GM19238 (cell line): ENCODE measurements around the gene COQ2.
"Not testable (repeated sequence)": the region's sequence is repeated elsewhere in the genome, so short reads cannot be mapped to it uniquely, and the experiment has no call there.

ENCODE experiments used
- DNase-seq: peaks from one replicate; pipeline ENCODE4 v3.0.0; 2011; ENCODE audit warnings: low spot score; ENCODE audit not compliant: insufficient read length

Gene COQ2

GRCh38 chr4:83285055-83285407 is 433 bp upstream of the COQ2 start:
- no peak for DNase-seq

GRCh38 chr4:83283181-83283580 is 1.4 kb downstream of the COQ2 start:
- no peak for DNase-seq

- no peak for DNase-seq
Measured at GRCh38 chr4:83282049-83282535, 2.5 kb downstream of the COQ2 start.

DNA sequence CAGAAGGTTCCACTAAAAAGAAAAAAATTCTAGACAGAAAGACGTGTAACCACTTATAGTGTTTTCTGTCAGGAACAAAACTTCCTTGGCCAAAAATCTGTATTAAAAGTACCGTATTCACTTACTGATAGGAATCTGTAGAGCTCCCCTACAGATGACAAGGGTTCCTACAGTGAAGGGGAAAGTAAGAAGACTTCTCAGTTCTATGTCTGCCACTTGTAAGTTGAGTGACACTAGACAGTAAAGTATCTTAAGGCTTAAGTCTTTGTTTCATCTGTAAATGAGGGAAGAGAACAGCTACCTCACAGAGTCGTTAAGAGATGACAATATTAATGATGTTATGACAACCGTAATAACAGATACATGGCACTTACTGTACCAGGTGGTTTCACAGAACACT is 3.3 kb downstream of the COQ2 start:
- no peak for DNase-seq

GRCh38 chr4:83276299-83277040 is 8.1 kb downstream of the COQ2 start:
- no peak for DNase-seq

DNA sequence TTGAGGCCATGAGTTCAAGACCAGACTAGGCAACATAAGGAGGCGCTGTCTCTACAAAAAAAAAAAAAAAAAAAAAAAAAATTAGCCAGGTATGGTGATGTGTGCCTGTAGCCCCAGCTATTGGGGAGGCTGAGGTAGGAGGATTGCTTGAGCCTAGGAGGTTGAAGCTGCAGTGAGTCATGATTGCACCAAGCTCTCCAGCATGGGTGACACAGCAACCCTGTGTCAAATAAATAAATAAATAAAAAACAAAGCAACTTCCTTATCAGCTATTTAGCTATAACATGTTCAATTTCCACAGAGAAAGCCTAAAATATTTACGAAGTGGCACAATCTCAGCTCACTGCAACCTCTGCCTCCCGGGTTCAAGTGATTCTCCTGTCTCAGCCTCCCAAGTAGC is 10.7 kb downstream of the COQ2 start:
- DNase-seq: not testable (repeated sequence)

DNA sequence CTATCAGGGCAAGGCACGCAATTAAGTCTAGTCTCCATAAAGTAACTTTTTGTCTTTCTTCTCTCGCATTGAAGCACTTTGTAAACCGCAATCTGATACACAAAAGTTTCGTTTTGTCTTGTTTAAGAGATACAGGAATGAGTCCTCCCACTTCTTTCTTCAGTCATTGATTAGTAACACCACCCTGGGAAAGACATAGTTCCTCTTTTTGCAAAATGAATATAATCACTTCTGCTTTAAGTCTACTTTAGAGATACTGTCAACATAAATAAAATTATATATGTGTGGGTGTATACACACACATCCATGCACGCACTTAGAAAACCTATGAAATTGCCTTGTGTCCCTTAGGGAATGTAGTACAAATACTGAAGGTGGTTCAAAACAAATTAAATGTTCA is 11.7 kb downstream of the COQ2 start:
- DNase-seq: no peak

GRCh38 chr4:83269256-83269655 is 15.3 kb downstream of the COQ2 start:
- no peak for DNase-seq

DNA sequence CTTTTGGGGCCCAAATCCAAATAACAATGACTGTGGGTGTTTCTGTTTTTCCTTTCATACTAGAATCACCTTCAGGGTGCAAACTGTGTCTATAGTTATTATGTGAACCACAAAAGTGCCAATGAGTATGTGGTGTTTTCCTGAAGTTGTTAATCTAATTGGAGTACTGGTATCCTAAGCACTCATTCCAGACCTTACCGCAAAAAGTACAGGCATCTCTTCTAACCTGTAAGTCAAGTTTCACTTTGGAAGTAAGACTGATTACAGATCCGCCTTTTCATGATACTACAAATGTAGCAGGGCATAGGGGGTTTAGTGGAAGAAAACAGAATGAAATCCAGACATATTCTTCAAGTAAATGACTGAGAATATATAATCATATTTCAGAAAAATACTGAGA is 16.1 kb downstream of the COQ2 start:
- no peak for DNase-seq

GRCh38 chr4:83267830-83268475 is 16.6 kb downstream of the COQ2 start:
- no peak for DNase-seq

GRCh38 chr4:83267121-83267829 is 17.3 kb downstream of the COQ2 start:
- no peak for DNase-seq

GRCh38 chr4:83266689-83267088 is 17.9 kb downstream of the COQ2 start:
- DNase-seq: no peak

DNA sequence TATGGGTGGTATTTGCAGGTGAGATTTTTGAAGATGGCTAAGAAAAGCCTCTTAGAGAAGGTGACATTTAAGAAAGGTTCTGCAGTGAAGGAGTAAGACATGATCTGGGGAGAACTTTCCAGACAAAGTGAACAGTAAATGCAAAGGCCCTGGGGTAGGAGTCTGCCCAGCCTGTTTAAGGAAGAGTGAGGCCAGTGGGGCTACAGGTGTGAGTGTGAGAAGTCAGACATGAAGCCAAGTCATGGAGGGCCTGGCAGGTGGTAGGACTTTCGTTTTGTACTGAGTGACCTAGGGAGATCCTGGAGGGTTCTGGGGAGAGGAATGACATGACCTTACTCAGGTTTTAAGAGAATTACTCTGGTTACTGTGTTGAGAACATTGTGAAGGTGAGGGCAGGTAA is 21.5 kb downstream of the COQ2 start:
- DNase-seq: no peak

GRCh38 chr4:83262682-83263081 is 21.9 kb downstream of the COQ2 start:
- no peak for DNase-seq

- DNase-seq: no peak
Measured at GRCh38 chr4:83261307-83261706, 23.3 kb downstream of the COQ2 start.

DNA sequence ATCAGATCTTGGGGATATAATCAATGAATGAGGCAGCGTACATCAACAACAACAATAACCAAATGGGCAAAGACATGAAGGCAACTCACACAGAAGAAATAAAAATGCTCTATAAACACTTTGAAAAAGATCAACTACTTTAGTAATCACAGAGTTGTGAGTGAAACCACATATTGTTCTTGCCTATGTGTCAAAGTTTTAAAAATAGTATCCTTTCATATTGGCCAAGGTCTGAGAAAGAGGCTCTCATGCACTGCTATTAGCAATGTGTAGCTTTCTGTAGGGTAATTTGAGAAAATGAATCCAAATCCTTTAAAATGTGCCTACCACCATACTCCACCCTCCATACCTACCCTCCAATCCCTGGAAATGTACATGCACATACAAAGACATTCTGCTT is 25.0 kb downstream of the COQ2 start:
- DNase-seq: no peak

GRCh38 chr4:83258461-83258860 is 26.1 kb downstream of the COQ2 start:
- no peak for DNase-seq

DNA sequence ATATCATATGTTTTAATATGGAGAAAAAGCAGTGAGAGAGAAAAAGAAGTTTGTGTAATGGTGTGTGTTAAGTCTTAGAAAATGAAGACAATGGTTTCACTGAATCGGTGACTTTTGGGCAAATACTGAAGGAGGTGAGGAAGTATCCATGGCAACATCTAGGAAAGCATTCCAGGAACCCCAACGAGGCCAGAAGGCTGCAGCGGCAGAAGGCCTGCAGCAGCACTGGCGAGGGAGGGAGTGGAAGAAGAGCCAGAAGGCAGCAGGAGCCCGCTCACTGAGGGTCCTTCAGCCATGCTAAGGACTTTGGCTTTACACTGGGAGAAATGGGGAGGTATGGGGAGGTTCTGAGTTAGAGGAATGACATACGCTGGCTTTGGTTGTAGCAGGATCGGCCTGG is 26.8 kb downstream of the COQ2 start:
- DNase-seq: no peak

DNA sequence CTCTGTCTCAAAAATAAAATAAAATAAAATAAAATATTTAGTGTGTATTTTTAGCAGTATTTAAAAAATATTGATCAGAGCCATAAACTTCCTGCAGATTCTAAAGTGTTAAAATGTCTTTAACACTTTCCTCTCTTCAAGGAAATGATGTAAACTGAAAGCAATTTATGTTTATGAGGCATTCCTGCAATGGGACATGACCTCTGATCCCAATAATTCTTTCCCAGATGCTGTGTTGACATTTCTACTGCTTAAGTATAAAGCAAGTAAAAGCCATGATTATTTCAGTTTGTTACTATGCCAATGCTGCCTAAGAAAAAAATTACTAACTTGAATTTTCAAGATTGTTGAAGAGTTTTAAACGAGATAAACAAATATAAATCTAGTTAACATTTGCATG is 29.0 kb downstream of the COQ2 start:
- no peak for DNase-seq

DNA sequence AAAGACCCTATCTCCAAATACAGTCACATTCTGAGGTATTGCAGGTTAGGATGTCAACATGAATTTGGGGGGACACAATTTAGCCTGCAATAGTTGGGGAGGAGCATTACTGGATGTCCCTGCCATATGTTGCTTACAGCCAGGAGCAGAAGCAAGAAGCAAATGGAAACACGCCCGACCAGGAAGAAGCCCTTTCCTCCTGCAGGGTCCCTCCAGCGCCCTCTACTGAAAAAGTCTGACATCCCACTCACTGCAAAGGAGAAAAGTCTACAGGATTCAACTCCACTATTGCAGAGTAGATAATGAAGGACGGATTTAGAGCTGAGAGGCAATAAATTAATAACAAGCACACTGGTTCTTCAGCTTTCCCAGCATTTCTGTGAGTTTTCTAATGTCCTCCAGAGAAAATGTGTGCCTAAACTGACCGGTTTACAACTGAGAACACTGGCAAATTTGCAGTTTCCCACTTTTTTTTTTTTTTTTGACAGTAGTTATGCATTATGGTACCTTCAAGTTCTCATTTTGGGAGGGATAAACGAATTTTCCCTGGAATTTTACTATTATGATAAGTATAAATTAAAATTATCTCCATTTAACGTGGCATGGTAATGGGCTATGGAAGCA is 31.7 kb downstream of the COQ2 start:
- DNase-seq: no peak

GRCh38 chr4:83251447-83251830 is 33.2 kb downstream of the COQ2 start:
- no peak for DNase-seq
